HG03280 (cell line): ENCODE data around the gene MTA3.

Experiments used
- ATAC-seq: cut with Tn5 transposase; IDR thresholded peaks from one replicate; pipeline ENCODE4 v1.9.1; 2021; ENCODE audit warnings: mild to moderate bottlenecking, moderate library complexity; ENCODE audit not compliant: unreplicated experiment

The MTA3 gene

DNA sequence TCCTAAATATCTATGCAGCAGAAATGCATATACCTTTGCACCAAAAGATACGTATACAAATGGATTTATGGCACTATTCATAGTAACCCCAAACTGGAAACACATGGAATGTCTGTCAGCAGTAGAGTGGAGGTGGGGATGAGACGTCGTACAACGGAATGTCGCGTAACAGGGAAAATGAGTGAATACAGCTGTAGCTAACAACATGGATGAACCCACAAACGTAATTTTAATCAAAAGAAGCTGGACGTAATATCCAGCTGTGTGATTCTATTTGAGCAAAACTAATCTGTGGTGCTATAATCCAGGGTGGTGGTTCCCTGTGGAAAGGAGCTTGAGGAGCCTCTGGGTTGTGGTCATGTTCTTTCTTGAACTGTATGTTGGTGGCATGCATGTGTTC lies 89.9 kb downstream of the MTA3 start:
- no peak for ATAC-seq

DNA sequence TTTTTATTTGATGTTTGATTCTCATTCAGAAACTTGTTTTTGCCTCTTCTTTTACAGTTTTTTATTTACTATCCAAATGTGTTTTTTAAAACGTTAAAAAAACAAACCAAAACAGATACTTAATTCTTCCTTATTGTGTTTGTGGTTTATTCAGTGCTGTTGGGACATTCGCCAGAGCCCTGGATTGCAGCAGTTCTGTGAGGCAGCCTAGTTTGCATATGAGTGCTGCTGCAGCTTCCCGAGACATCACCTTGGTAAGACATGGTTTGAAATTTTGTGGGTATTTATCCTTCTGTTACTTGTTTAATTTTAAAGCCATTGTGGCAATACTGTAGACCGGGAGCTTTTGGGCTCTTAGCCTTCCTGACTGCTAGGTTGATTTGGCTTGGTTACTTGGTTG lies 91.2 kb downstream of the MTA3 start:
- ATAC-seq = no peak

DNA sequence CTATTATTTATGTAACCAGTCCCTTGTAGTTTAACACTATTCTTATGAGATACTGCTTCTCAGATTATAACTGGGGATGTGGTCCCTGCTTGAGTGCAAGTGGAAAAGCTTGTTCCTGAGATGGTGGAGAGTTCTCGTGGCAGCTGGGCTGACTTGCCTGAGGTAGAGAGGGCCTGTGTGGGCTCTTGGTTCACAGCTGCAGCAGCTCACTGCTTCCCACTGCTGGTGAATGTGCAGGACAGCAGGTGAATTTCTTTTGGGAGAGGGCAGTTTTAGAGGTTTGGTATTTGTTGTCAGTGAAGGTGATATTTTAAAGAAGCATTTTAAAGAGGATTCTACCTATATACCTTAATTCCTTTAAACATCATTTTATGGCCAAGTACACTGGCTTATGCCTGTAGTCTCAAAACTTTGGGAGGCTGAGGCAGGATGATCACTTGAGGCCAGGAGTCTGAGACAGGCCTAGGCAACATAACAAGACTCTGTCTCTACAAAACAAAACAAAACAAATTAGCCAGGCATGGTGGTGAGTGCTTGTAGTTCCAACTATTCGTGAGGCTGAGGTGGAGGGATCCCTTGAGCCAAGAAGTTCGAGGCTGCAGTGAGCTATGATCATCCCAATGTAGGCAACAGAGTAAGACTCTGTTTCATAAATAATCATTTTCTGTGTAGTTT lies 94.8 kb downstream of the MTA3 start:
- ATAC-seq = peak; percentile 86

DNA sequence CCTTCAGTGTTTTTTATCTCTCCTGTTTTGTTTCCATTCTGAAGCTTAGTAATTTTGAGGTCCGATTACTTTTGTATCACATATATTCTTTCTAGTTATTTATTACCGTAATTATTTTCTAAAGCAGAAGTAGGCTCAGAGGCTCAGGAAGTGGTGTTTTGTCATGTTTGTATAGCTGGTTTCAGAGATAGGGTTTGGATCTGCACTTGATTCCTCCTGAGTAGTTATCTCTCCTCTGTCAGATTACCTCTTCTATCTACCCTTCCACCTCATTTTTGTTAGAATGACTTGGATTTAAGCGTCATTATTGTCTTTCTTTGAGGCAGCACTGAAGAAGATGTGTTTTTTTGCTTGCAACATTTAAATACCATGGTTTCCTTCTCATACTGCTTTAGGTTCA lies 95.4 kb downstream of the MTA3 start:
- ATAC-seq = no peak

GRCh38 chr2:42673989-42674579 lies 105.7 kb downstream of the MTA3 start:
- no peak for ATAC-seq

DNA sequence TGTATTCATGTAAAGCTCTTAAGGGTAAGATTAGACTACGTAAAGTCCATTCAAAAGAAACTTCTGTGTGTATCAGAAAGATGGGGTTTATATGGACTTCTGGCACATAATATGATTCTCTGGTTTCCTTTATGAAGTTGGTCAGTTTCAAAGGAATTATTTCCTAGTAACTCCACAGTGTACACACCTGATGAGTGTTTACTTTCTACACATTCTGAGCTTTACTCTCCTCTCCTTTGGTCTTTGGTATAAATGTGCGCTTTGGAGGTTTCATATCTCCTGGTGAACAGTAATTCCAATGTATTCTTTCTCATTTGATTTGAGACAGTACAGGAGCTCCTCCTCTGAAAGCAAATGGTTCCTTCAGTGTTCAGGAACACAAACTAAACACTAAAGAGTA lies 107.4 kb downstream of the MTA3 start:
- no peak for ATAC-seq

GRCh38 chr2:42685303-42685702 lies 116.9 kb downstream of the MTA3 start:
- no peak for ATAC-seq

DNA sequence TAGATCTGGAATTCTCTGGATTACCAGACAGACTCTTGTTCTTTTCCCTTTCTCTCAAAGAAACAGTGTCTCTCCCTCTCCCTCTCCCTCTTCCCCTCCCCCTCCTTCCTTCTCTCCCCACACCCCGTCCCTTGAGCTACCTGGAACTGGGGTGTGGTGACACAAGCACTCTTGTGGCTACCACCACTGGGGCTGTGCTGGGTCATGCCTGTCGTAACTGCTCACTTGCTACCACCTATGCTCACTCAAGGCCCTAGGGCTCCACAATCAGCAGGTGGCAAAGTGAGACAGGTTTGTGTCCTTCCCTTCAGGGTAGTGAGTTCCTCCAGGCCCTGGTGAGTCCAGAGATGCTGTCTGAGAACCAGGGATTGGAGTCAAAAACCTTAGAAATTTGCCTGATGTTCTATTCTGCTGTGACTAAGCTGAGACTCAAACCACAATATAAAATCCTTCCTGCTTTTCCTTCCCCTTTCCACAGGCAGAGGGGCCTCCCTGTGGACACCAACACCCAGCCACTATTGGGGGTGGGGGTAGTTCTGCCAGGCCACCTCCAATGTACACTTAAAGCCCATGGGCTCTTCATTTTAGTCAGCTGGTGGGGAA lies 124.7 kb downstream of the MTA3 start:
- ATAC-seq = no peak

DNA sequence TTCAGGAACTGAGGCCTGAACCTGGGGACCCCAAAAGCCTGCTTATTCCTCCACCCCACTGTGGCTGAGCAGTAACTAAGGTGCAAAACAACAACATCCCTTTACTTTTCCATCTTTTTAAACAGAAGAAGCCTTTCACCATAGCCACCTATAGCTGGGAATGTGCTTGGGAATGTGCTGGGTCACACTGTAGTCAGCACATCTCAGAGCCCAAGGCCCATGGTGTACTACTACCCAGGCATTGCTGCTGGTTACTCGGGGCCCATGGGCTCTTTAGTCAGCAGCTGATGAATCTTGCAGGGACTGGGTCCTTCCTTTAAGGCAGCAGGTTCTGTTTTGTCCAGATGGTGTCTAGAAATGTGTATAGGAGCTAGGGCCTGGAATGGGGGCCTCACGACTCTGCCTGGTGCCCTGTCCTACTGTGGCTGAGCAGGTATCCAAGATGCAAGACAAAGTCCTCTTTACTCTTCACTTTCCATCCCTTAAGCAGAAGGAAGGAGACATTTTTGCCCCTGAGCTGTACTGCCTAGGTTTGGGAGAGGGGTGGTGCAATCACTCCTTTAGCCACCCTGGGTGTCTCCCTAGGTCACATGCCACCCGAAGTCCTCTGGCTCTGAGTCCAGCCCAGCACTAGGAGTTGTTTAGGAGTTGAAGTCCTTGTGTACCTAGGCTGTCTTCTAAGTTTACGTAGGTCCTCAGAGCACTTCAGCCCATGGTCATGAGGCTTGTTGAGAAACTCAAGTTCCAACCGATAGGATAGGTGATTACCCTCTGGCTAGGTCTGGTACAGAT lies 125.5 kb downstream of the MTA3 start:
- ATAC-seq = no peak

- ATAC-seq = no peak
Measured at GRCh38 chr2:42696987-42697386, 128.6 kb downstream of the MTA3 start.

DNA sequence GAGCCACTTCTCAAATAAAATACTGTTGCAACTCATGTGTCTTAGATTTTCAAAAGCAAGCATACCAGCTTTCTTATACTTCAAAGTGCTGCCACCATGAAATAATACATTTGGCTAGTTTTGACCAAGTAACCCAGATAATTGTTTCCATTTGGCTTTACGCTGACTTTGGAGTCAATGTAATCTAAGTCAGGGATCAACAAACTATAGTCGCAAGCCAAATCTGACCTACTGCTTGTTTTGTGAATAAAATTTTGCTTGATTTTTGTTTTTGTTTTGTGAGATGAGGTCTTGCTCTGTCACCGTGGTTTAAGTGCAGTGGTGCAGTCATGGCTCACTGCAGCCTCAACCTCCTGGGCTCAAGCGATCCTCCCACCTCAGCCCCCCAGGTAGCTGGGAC lies 130.5 kb downstream of the MTA3 start:
- ATAC-seq = no peak

- no peak for ATAC-seq
Measured at GRCh38 chr2:42706836-42707235, 138.4 kb downstream of the MTA3 start.

GRCh38 chr2:42708179-42708578 lies 139.7 kb downstream of the MTA3 start:
- no peak for ATAC-seq

- ATAC-seq = no peak
Measured at GRCh38 chr2:42711896-42712295, 143.5 kb downstream of the MTA3 start.

GRCh38 chr2:42712934-42713333 lies 144.5 kb downstream of the MTA3 start:
- no peak for ATAC-seq

DNA sequence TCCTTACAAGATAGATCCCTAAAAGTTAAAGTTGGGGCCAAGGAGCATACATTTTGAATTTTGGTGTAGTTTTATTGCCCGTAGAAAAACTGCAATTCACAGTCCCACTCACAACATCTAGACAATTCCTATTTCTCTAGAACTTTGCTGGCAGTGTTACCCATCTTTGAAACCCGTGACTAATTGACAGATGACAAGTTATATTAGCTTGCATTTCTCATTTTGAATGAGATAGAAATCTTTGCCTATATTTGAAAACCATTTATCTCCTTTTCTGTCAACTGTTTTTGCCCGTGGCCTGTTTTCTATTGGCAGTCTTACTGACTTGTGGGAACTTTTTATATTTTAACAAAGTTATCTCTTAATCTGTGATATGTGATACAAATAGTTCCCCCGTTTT lies 145.5 kb downstream of the MTA3 start:
- no peak for ATAC-seq

- ATAC-seq = no peak
Measured at GRCh38 chr2:42714686-42715085, 146.3 kb downstream of the MTA3 start.

DNA sequence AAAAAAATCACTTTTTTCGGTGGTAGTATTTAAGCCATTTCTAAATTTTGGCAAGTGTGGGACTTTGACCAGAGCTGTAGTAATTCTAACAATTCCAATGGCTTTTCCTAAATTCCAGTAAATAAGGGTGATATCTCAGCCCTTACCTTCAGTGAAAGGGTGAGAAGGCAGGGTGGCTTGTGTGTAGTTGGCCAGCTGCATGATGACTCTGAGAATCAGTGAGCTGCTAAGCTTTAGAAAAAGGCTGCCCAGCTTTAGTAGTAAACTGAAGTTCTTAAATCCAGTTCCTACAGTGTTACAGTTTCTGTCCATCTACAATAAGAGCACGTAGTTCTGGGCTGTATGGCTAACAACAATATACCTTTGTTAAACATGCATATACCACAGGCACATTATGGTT lies 153.5 kb downstream of the MTA3 start:
- no peak for ATAC-seq

DNA sequence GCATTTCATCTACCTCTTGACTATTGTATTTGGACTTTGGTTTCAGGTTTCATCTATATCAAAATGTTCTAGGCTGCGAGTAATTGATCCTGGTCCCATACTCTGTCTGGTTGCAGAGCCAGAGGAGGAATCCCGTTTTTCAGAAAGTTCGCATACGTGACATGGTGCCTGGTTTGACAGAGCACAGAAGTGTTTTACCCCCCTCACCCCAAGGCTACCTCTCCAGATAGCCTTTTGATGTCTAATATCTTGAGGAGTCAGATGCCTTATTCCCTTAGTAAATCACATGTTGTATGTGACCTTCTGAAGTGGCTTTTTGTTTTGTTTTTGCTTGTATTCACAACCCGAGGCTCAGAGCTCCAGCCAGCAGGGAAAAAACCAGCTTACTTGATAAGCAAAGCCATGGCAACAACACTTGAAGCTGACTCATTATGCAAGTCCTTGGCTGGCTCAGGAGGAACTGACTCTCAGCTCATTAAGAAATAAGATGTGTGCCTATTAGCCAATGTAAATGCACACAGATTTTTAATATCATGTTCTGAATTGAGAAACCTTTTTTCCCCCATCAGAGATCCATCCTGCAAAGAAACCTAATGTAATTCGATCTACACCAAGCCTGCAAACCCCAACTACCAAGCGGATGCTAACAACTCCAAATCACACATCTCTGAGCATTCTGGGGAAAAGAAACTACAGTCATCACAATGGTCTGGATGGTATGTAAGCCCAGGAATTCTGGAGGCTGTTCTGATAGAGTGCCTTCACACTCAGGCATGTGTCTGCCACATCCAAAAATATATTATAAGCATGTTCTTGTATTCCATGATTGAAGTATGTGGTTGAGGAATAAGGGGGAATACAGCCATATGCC lies 154.1 kb downstream of the MTA3 start:
- ATAC-seq = peak; percentile 97

GRCh38 chr2:42723465-42723864 lies 155.0 kb downstream of the MTA3 start:
- no peak for ATAC-seq

- ATAC-seq = no peak
Measured at GRCh38 chr2:42724886-42725285, 156.5 kb downstream of the MTA3 start.
